Transverse colon (tissue), 3 donors: ENCODE results near the gene GJA8.
"Not testable (repeated sequence)": the region's sequence is repeated elsewhere in the genome, so short reads cannot be mapped to it uniquely, and the experiment has no call there.

Experiments
- CTCF ChIP-seq, 5 experiments: fragments of 200-600 bp in 3 of 5; fragments of 450-650 bp in 2 of 5; sonication (generic) in 3 of 5; IDR thresholded peaks; 1 replicate in 2 of 5; 2 replicates in 3 of 5; pipeline ENCODE4 v1.5.1; 2016 to 2017; ENCODE audit warnings: antibody characterized with exemption in 5 of 5, inconsistent platforms in 3 of 5, mild to moderate bottlenecking in 2 of 5, moderate library complexity in 1 of 5
- EP300 ChIP-seq: sonication (generic); formaldehyde crosslinking; IDR thresholded peaks from one replicate; pipeline ENCODE4 v1.6.1; 2017; ENCODE audit warnings: antibody characterized with exemption, low read depth

GRCh38 chr1:147928236-147929132, 25.9 kb downstream of the GJA8 start, which contains the start of gene GPR89B:
- not testable (repeated sequence) for TF ChIP-seq EP300; CTCF (IDR thresholded peaks at IDR 0.05)
